Dendritic cell treated with granulocyte-macrophage colony-stimulating factor and Interleukin-4, amounts not matched to agents 40 ng/mL and 50 ng/mL, for 4 days (primary cell): ENCODE measurements around the gene COL10A1.

Experiments
- H3K27ac Mint-ChIP-seq: one replicate; pipeline ENCODE4 v1.8.0; 2022; ENCODE audit warnings: mild to moderate bottlenecking, mixed read lengths
- H3K27me3 Mint-ChIP-seq: one replicate; pipeline ENCODE4 v1.8.0; 2022; ENCODE audit warnings: mild to moderate bottlenecking, mixed read lengths
- H3K36me3 Mint-ChIP-seq: one replicate; pipeline ENCODE4 v1.8.0; 2022; ENCODE audit warnings: low read depth, mixed read lengths
- H3K4me1 Mint-ChIP-seq: one replicate; pipeline ENCODE4 v1.8.0; 2022; ENCODE audit warnings: low read depth, mixed read lengths
- H3K4me3 Mint-ChIP-seq: one replicate; pipeline ENCODE4 v1.8.0; 2022; ENCODE audit warnings: mild to moderate bottlenecking, moderate library complexity, mixed read lengths
- H3K9me3 Mint-ChIP-seq: one replicate; pipeline ENCODE4 v1.8.0; 2022; ENCODE audit warnings: mixed read lengths
- intact Hi-C: fragments of 100-400 bp; cut with micrococcal nuclease; formaldehyde crosslinking; loops from one replicate; pipeline ENCODE4 v1.15.0; 2022

Gene COL10A1

GRCh38 chr6:116084284-116084683 is 41.6 kb downstream of the COL10A1 start:
- Mint-ChIP-seq H3K4me1 (no peaks in the 10 kb centered on the region), H3K27ac (no peak overlapping the region), H3K36me3 (no peaks in the 10 kb centered on the region), H3K4me3 (no peak overlapping the region), H3K27me3 (peaks cover 4% of the 10 kb centered on the region), H3K9me3 (no peaks in the 10 kb centered on the region)
- intact Hi-C loops: no loop called here

- Mint-ChIP-seq H3K27me3 (peaks cover 4% of the 10 kb centered on the region), H3K36me3 (no peaks in the 10 kb centered on the region), H3K27ac (no peak overlapping the region), H3K4me3 (no peak overlapping the region), H3K9me3 (no peaks in the 10 kb centered on the region), H3K4me1 (no peaks in the 10 kb centered on the region)
- intact Hi-C loops: no loop called here
Observed at GRCh38 chr6:116083052-116083451, 42.9 kb downstream of the COL10A1 start.

GRCh38 chr6:116078945-116079344 is 47.0 kb downstream of the COL10A1 start:
- H3K27ac Mint-ChIP-seq: no peak overlapping the region
- no peaks in the 10 kb centered on the region for H3K36me3 Mint-ChIP-seq
- no peaks in the 10 kb centered on the region for H3K9me3 Mint-ChIP-seq
- intact Hi-C loops: no loop called here
- peaks cover 8% of the 10 kb centered on the region for H3K27me3 Mint-ChIP-seq
- H3K4me1 Mint-ChIP-seq: no peaks in the 10 kb centered on the region
- H3K4me3 Mint-ChIP-seq: no peak overlapping the region

GRCh38 chr6:116078522-116078921 is 47.4 kb downstream of the COL10A1 start:
- Mint-ChIP-seq H3K9me3 (no peaks in the 10 kb centered on the region), H3K4me3 (no peak overlapping the region), H3K36me3 (no peaks in the 10 kb centered on the region), H3K27me3 (peaks cover 8% of the 10 kb centered on the region), H3K4me1 (no peaks in the 10 kb centered on the region), H3K27ac (no peak overlapping the region)
- intact Hi-C loops: no loop called here

GRCh38 chr6:116074732-116075390 is 51.1 kb downstream of the COL10A1 start:
- Mint-ChIP-seq H3K36me3 (no peaks in the 10 kb centered on the region), H3K27ac (no peak overlapping the region), H3K4me3 (no peak overlapping the region), H3K9me3 (no peaks in the 10 kb centered on the region), H3K4me1 (no peaks in the 10 kb centered on the region), H3K27me3 (peaks cover 6% of the 10 kb centered on the region)
- intact Hi-C loops: no loop called here

- intact Hi-C loops: no loop called here
- H3K27ac Mint-ChIP-seq: no peak overlapping the region
- peaks cover 6% of the 10 kb centered on the region for H3K27me3 Mint-ChIP-seq
- no peaks in the 10 kb centered on the region for H3K4me1 Mint-ChIP-seq
- no peaks in the 10 kb centered on the region for H3K9me3 Mint-ChIP-seq
- no peak overlapping the region for H3K4me3 Mint-ChIP-seq
- no peaks in the 10 kb centered on the region for H3K36me3 Mint-ChIP-seq
Observed at GRCh38 chr6:116073765-116074440, 52.0 kb downstream of the COL10A1 start.

GRCh38 chr6:116072368-116072767 is 53.6 kb downstream of the COL10A1 start:
- no peak overlapping the region for H3K4me3 Mint-ChIP-seq
- intact Hi-C loops: no loop called here
- H3K4me1 Mint-ChIP-seq: no peaks in the 10 kb centered on the region
- H3K27me3 Mint-ChIP-seq: peaks cover 4% of the 10 kb centered on the region
- no peaks in the 10 kb centered on the region for H3K9me3 Mint-ChIP-seq
- H3K27ac Mint-ChIP-seq: no peak overlapping the region
- no peaks in the 10 kb centered on the region for H3K36me3 Mint-ChIP-seq

- Mint-ChIP-seq H3K36me3 (no peaks in the 10 kb centered on the region), H3K4me1 (no peaks in the 10 kb centered on the region), H3K27ac (no peak overlapping the region), H3K4me3 (no peak overlapping the region), H3K27me3 (peaks cover 5% of the 10 kb centered on the region), H3K9me3 (no peaks in the 10 kb centered on the region)
- intact Hi-C loops: no loop called here
Observed at GRCh38 chr6:116070616-116071389, 55.1 kb downstream of the COL10A1 start.

- Mint-ChIP-seq H3K9me3 (no peaks in the 10 kb centered on the region), H3K27ac (no peak overlapping the region), H3K27me3 (peaks cover 8% of the 10 kb centered on the region), H3K4me1 (no peaks in the 10 kb centered on the region), H3K4me3 (no peak overlapping the region), H3K36me3 (no peaks in the 10 kb centered on the region)
- intact Hi-C loops: no loop called here
Observed at GRCh38 chr6:116070101-116070500, 55.8 kb downstream of the COL10A1 start.
